ENCODE measurements around the gene GPR83. TPM values are rescaled to one million over a fixed set of nuclear protein-coding genes. Genes with fewer than 3 reads are reported as not detected.

Gene GPR83
- 0.18 and 0.19 TPM in 2 replicates for polyA plus RNA-seq (2013)

DNA sequence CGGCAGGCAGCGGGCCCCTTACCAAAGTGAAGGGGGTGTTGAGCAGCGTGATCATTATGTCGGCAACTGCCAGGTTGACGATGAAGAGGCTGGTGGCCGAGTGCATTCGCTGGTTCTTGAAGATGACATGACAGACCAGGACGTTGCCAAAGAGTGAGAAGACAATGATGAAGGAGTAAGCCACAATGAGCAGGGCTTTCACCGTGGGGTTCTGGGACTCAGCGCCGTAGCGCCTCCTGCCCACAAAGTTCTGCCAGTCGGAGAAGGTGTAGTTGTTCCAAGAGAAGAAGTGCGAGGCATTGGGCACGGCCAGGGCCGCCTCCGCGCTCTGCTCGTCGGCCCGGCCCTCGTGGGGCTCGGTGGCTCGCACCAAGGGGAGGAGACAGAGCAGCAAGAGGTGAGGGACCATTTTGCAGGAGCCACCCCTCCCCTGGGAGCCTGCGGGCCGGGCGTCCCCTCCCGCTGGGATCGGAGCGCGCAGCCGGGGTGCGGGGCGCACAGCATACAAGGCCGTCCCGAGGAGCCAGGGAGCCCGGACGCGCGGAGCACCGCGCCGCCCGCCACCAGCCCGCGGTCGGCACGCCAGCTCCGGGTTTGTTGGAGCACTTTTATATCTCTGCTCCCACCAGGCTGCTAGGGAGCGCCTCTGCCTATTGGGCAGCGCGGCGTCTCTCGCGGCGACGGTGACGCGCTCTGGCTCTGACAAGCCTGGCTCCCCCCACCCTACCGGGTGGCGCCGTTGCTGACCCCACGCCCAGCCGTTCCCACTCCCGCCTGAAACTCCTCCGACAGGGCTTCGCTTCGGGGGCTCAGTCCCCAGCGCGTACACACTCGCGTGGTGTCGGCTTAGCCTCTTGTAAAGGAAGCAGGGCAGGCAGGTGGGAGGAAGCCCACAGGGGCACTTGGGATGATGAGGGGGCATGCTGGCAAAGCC, at the start of gene GPR83:
TSS of gene GPR83 (minus strand) at position 581 of the 934 bp plus-strand sequence. CDS start at position 409, 172 bp downstream.
- peak within 1 kb of the TSS; percentile 29 for H3K4me3 ChIP-seq (ENCODE audit: low read depth, low read length)
- no peak within 1 kb of the TSS for H3K4ac ChIP-seq (ENCODE audit: low read depth, low read length)
- no peak within 1 kb of the TSS for H3K18ac ChIP-seq (ENCODE audit: low read length)
- no peak within 1 kb of the TSS for H3K27ac ChIP-seq (ENCODE audit: low read depth, low read length)
- peaks cover 1% of the 10 kb centered on the region for H3K9me3 ChIP-seq (ENCODE audit: insufficient read depth, low read depth, low read length)
- H3K9ac ChIP-seq (ENCODE audit: low read length), result no peak within 1 kb of the TSS
- H4K12ac ChIP-seq (ENCODE audit: low read depth, low read length), result no peak within 1 kb of the TSS
- no peaks in the 10 kb centered on the region for H3K79me2 ChIP-seq (ENCODE audit: control insufficient read depth, insufficient read depth, low read length, poor library complexity)
- DNase-seq, result no peak
- no peak within 1 kb of the TSS for H4K91ac ChIP-seq (ENCODE audit: low read depth, low read length)
- no CpG with 5 or more reads among the region's 73 CpGs for WGBS (ENCODE audit: extremely low coverage, insufficient coverage, insufficient read length)
- H3K27me3 ChIP-seq (ENCODE audit: insufficient read depth, low read length), result peaks cover 26% of the 10 kb centered on the region
- no peak within 1 kb of the TSS for H2BK12ac ChIP-seq (ENCODE audit: low read length)
- H3K36me3 ChIP-seq (ENCODE audit: control insufficient read depth in 1 of 2, insufficient read depth in 2 of 2, low read length in 2 of 2), result no peaks in the 10 kb centered on the region
- H2AFZ ChIP-seq (ENCODE audit: insufficient read depth, low read length, poor library complexity), result peak within 1 kb of the TSS; percentile 44
- H3K23ac ChIP-seq (ENCODE audit: low read length), result no peak within 1 kb of the TSS
- H2AK5ac ChIP-seq (ENCODE audit: low read length), result no peak within 1 kb of the TSS
- H4K8ac ChIP-seq (ENCODE audit: low read depth, low read length), result no peak within 1 kb of the TSS
- no peak within 1 kb of the TSS for H2BK5ac ChIP-seq (ENCODE audit: low read depth, low read length, poor library complexity)
- peaks cover 5 to 10% of the 10 kb centered on the region in 2 experiments for H3K4me1 ChIP-seq (ENCODE audit: control insufficient read depth in 1 of 2, insufficient read depth in 2 of 2, low read length in 2 of 2)
- H3K14ac ChIP-seq (ENCODE audit: low read length), result no peak within 1 kb of the TSS
- H3K4me2 ChIP-seq (ENCODE audit: low read length), result peak within 1 kb of the TSS; percentile 85
- no peaks in the 10 kb centered on the region for H3K79me1 ChIP-seq (ENCODE audit: low read length)
- no peak within 1 kb of the TSS for H2BK120ac ChIP-seq (ENCODE audit: insufficient read depth, low read length, poor library complexity)

GRCh38 chr11:94450048-94450447, 48.8 kb upstream of the GPR83 start:
- H3K18ac ChIP-seq (ENCODE audit: low read length), result no peak overlapping the region
- no peak overlapping the region for H4K91ac ChIP-seq (ENCODE audit: low read depth, low read length)
- no peaks in the 10 kb centered on the region for H3K27me3 ChIP-seq (ENCODE audit: insufficient read depth, low read length)
- H2BK12ac ChIP-seq (ENCODE audit: low read length), result no peak overlapping the region
- H3K14ac ChIP-seq (ENCODE audit: low read length), result no peak overlapping the region
- no peak overlapping the region for H2AK5ac ChIP-seq (ENCODE audit: low read length)
- H3K4me3 ChIP-seq (ENCODE audit: low read depth, low read length), result no peak overlapping the region
- no peak overlapping the region for H2BK120ac ChIP-seq (ENCODE audit: insufficient read depth, low read length, poor library complexity)
- H3K9ac ChIP-seq (ENCODE audit: low read length), result no peak overlapping the region
- no peak overlapping the region for H3K4ac ChIP-seq (ENCODE audit: low read depth, low read length)
- peaks cover 0 to 2% of the 10 kb centered on the region in 2 experiments for H3K36me3 ChIP-seq (ENCODE audit: control insufficient read depth in 1 of 2, insufficient read depth in 2 of 2, low read length in 2 of 2)
- no peaks in the 10 kb centered on the region for H3K79me1 ChIP-seq (ENCODE audit: low read length)
- H4K12ac ChIP-seq (ENCODE audit: low read depth, low read length), result no peak overlapping the region
- no peak for DNase-seq
- no peaks in the 10 kb centered on the region for H3K4me1 ChIP-seq (ENCODE audit: control insufficient read depth in 1 of 2, insufficient read depth in 2 of 2, low read length in 2 of 2)
- no peak overlapping the region for H2AFZ ChIP-seq (ENCODE audit: insufficient read depth, low read length, poor library complexity)
- no peak overlapping the region for H3K27ac ChIP-seq (ENCODE audit: low read depth, low read length)
- no peaks in the 10 kb centered on the region for H3K79me2 ChIP-seq (ENCODE audit: control insufficient read depth, insufficient read depth, low read length, poor library complexity)
- no peaks in the 10 kb centered on the region for H3K9me3 ChIP-seq (ENCODE audit: insufficient read depth, low read depth, low read length)
- no CpG with 5 or more reads among the region's 3 CpGs for WGBS (ENCODE audit: extremely low coverage, insufficient coverage, insufficient read length)
- H4K8ac ChIP-seq (ENCODE audit: low read depth, low read length), result no peak overlapping the region
- no peak overlapping the region for H3K4me2 ChIP-seq (ENCODE audit: low read length)
- no peak overlapping the region for H2BK5ac ChIP-seq (ENCODE audit: low read depth, low read length, poor library complexity)
- no peak overlapping the region for H3K23ac ChIP-seq (ENCODE audit: low read length)

DNA sequence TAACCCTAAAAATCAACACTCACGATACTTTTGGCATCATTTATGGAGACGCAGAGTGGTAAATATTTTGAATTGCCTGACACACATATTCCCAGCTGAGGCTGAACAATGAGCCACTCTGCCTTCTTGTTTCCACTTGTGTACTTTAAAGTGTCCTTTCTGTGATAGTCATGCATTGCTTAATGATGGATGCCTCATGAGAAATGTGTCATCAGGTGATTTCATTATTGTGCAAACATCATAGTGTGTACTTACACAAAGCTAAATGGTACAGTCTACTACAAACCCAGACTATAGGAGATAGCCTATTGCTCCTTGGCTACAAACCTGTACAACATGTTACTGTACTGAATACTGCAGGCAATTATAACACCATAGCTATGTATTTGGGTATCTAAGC, 48.2 kb upstream of the GPR83 start:
- no peak overlapping the region for H3K14ac ChIP-seq (ENCODE audit: low read length)
- no peaks in the 10 kb centered on the region for H3K79me1 ChIP-seq (ENCODE audit: low read length)
- no peak overlapping the region for H2BK12ac ChIP-seq (ENCODE audit: low read length)
- H2AK5ac ChIP-seq (ENCODE audit: low read length), result no peak overlapping the region
- no peak overlapping the region for H3K4me3 ChIP-seq (ENCODE audit: low read depth, low read length)
- no peak overlapping the region for H3K9ac ChIP-seq (ENCODE audit: low read length)
- no CpG with 5 or more reads among the region's 2 CpGs for WGBS (ENCODE audit: extremely low coverage, insufficient coverage, insufficient read length)
- H3K36me3 ChIP-seq (ENCODE audit: control insufficient read depth in 1 of 2, insufficient read depth in 2 of 2, low read length in 2 of 2), result peaks cover 0 to 2% of the 10 kb centered on the region in 2 experiments
- H3K27me3 ChIP-seq (ENCODE audit: insufficient read depth, low read length), result no peaks in the 10 kb centered on the region
- DNase-seq, result peak; percentile 35 to 61
- H3K4ac ChIP-seq (ENCODE audit: low read depth, low read length), result no peak overlapping the region
- no peaks in the 10 kb centered on the region for H3K9me3 ChIP-seq (ENCODE audit: insufficient read depth, low read depth, low read length)
- no peak overlapping the region for H3K23ac ChIP-seq (ENCODE audit: low read length)
- no peak overlapping the region for H4K12ac ChIP-seq (ENCODE audit: low read depth, low read length)
- no peaks in the 10 kb centered on the region for H3K79me2 ChIP-seq (ENCODE audit: control insufficient read depth, insufficient read depth, low read length, poor library complexity)
- no peak overlapping the region for H2AFZ ChIP-seq (ENCODE audit: insufficient read depth, low read length, poor library complexity)
- H3K4me1 ChIP-seq (ENCODE audit: control insufficient read depth in 1 of 2, insufficient read depth in 2 of 2, low read length in 2 of 2), result no peaks in the 10 kb centered on the region
- H3K27ac ChIP-seq (ENCODE audit: low read depth, low read length), result no peak overlapping the region
- no peak overlapping the region for H3K4me2 ChIP-seq (ENCODE audit: low read length)
- H4K91ac ChIP-seq (ENCODE audit: low read depth, low read length), result no peak overlapping the region
- no peak overlapping the region for H2BK120ac ChIP-seq (ENCODE audit: insufficient read depth, low read length, poor library complexity)
- no peak overlapping the region for H3K18ac ChIP-seq (ENCODE audit: low read length)
- H2BK5ac ChIP-seq (ENCODE audit: low read depth, low read length, poor library complexity), result no peak overlapping the region
- no peak overlapping the region for H4K8ac ChIP-seq (ENCODE audit: low read depth, low read length)

- no peak overlapping the region for H3K4me2 ChIP-seq (ENCODE audit: low read length)
- H3K79me2 ChIP-seq (ENCODE audit: control insufficient read depth, insufficient read depth, low read length, poor library complexity), result no peaks in the 10 kb centered on the region
- H3K79me1 ChIP-seq (ENCODE audit: low read length), result no peaks in the 10 kb centered on the region
- H3K9me3 ChIP-seq (ENCODE audit: insufficient read depth, low read depth, low read length), result no peaks in the 10 kb centered on the region
- no peak overlapping the region for H3K4ac ChIP-seq (ENCODE audit: low read depth, low read length)
- no peak overlapping the region for H4K12ac ChIP-seq (ENCODE audit: low read depth, low read length)
- H2AK5ac ChIP-seq (ENCODE audit: low read length), result no peak overlapping the region
- DNase-seq, result no peak
- no peak overlapping the region for H2BK12ac ChIP-seq (ENCODE audit: low read length)
- no peak overlapping the region for H2AFZ ChIP-seq (ENCODE audit: insufficient read depth, low read length, poor library complexity)
- peaks cover 0 to 2% of the 10 kb centered on the region in 2 experiments for H3K36me3 ChIP-seq (ENCODE audit: control insufficient read depth in 1 of 2, insufficient read depth in 2 of 2, low read length in 2 of 2)
- no peak overlapping the region for H3K14ac ChIP-seq (ENCODE audit: low read length)
- H3K4me3 ChIP-seq (ENCODE audit: low read depth, low read length), result no peak overlapping the region
- H3K27me3 ChIP-seq (ENCODE audit: insufficient read depth, low read length), result no peaks in the 10 kb centered on the region
- no peak overlapping the region for H4K91ac ChIP-seq (ENCODE audit: low read depth, low read length)
- no peak overlapping the region for H4K8ac ChIP-seq (ENCODE audit: low read depth, low read length)
- H2BK5ac ChIP-seq (ENCODE audit: low read depth, low read length, poor library complexity), result no peak overlapping the region
- no peak overlapping the region for H3K9ac ChIP-seq (ENCODE audit: low read length)
- H3K18ac ChIP-seq (ENCODE audit: low read length), result no peak overlapping the region
- no peak overlapping the region for H2BK120ac ChIP-seq (ENCODE audit: insufficient read depth, low read length, poor library complexity)
- H3K23ac ChIP-seq (ENCODE audit: low read length), result no peak overlapping the region
- H3K27ac ChIP-seq (ENCODE audit: low read depth, low read length), result no peak overlapping the region
- whole genome bisulfite sequencing (ENCODE audit: extremely low coverage, insufficient coverage, insufficient read length), result 100% methylated on average over 1 of the region's 1 CpG
- no peaks in the 10 kb centered on the region for H3K4me1 ChIP-seq (ENCODE audit: control insufficient read depth in 1 of 2, insufficient read depth in 2 of 2, low read length in 2 of 2)
Measured at GRCh38 chr11:94449029-94449428, 47.8 kb upstream of the GPR83 start.

Measured in trophoblast cell (in vitro differentiated cells and primary cell).